ENCODE measurements around the gene UMODL1.

Gene UMODL1

GRCh38 chr21:42129300-42130266 is 58.5 kb downstream of the UMODL1 start:
- DNase-seq (ENCODE audit: low read depth in 1 of 2, low spot score in 1 of 2), result no peak
- no peak overlapping the region for H3K4me3 ChIP-seq (replicated peaks; ENCODE audit: insufficient read depth, low read length)
- TF ChIP-seq POLR2AphosphoS5 (IDR thresholded peaks at IDR 0.05; ENCODE audit: low read depth) (no peak), CTCF (IDR thresholded peaks at IDR 0.05; ENCODE audit: insufficient read depth, low read length) (no peak), REST (IDR thresholded peaks at IDR 0.05; ENCODE audit: insufficient replicate concordance, low read depth) (no peak), GABPA (IDR thresholded peaks at IDR 0.05; ENCODE audit: low read depth) (no peak), SPI1 (IDR thresholded peaks at IDR 0.05; ENCODE audit: borderline replicate concordance, low read depth) (no peak)
- H3K27me3 ChIP-seq (ENCODE audit: insufficient read depth, poor library complexity, severe bottlenecking), result no peaks in the 10 kb centered on the region
- H3K27ac ChIP-seq (replicated peaks), result no peak overlapping the region

- TF ChIP-seq SPI1 (IDR thresholded peaks at IDR 0.05; ENCODE audit: borderline replicate concordance, low read depth), result no peak
- TF ChIP-seq POLR2AphosphoS5 (IDR thresholded peaks at IDR 0.05; ENCODE audit: low read depth), result no peak
- no peak for TF ChIP-seq REST (IDR thresholded peaks at IDR 0.05; ENCODE audit: insufficient replicate concordance, low read depth)
- no peak for DNase-seq (ENCODE audit: low read depth in 1 of 2, low spot score in 1 of 2)
- Histone ChIP-seq H3K4me3 (replicated peaks; ENCODE audit: insufficient read depth, low read length) (no peak overlapping the region), H3K27me3 (ENCODE audit: insufficient read depth, poor library complexity, severe bottlenecking) (no peaks in the 10 kb centered on the region), H3K27ac (replicated peaks) (no peak overlapping the region)
Observed at GRCh38 chr21:42130441-42130840, 59.3 kb downstream of the UMODL1 start.

GRCh38 chr21:42132183-42132582 is 61.1 kb downstream of the UMODL1 start:
- no peak for TF ChIP-seq POLR2AphosphoS5 (IDR thresholded peaks at IDR 0.05; ENCODE audit: low read depth)
- no peak for TF ChIP-seq GABPA (IDR thresholded peaks at IDR 0.05; ENCODE audit: low read depth)
- TF ChIP-seq SPI1 (IDR thresholded peaks at IDR 0.05; ENCODE audit: borderline replicate concordance, low read depth), result no peak
- no peak for TF ChIP-seq CTCF (IDR thresholded peaks at IDR 0.05; ENCODE audit: insufficient read depth, low read length)
- TF ChIP-seq REST (IDR thresholded peaks at IDR 0.05; ENCODE audit: insufficient replicate concordance, low read depth), result no peak
- Histone ChIP-seq H3K27ac (replicated peaks) (no peak overlapping the region), H3K4me3 (replicated peaks; ENCODE audit: insufficient read depth, low read length) (no peak overlapping the region), H3K27me3 (ENCODE audit: insufficient read depth, poor library complexity, severe bottlenecking) (no peaks in the 10 kb centered on the region)
- no peak for DNase-seq (ENCODE audit: low read depth in 1 of 2, low spot score in 1 of 2)
